Activated CD8-positive, alpha-beta T cell treated with anti-CD3 and anti-CD28 coated beads, Interleukin-2, amount 10 ng/mL, durations not matched to agents 7 days and 5 days (primary cell): Measurements from ENCODE around the gene KLHL40. TPM values are rescaled to one million over a fixed set of nuclear protein-coding genes. Genes with fewer than 3 reads are reported as not detected.
A peak's percentile ranks its signal among the peaks of the same experiment; 100 is the strongest.

Experiments used
- ATAC-seq: fragments of 150-1000 bp; cut with Tn5 transposase; one replicate; pipeline ENCODE4 v1.10.0; 2021; ENCODE audit warnings: moderate library complexity
- CTCF ChIA-PET: fragments of 350-600 bp; sonication (Branson Sonifier 250); formaldehyde crosslinking; loops from one replicate; lab custom pipeline; 2021; ENCODE audit warnings: antibody characterized with exemption; lab: Charles Lee
- POLR2A ChIA-PET: fragments of 350-600 bp; sonication (Branson Sonifier 250); formaldehyde crosslinking; loops from one replicate; lab custom pipeline; 2021; ENCODE audit warnings: antibody characterized with exemption; lab: Charles Lee
- DNase-seq: peaks from one replicate; pipeline ENCODE4 v3.0.0-alpha.2; 2020
- H3K27ac Mint-ChIP-seq: one replicate; pipeline ENCODE4 v1.8.0; 2021; ENCODE audit warnings: mild to moderate bottlenecking, mixed read lengths
- H3K27me3 Mint-ChIP-seq: one replicate; pipeline ENCODE4 v1.8.0; 2021; ENCODE audit warnings: low read depth, mixed read lengths
- H3K36me3 Mint-ChIP-seq: one replicate; pipeline ENCODE4 v1.8.0; 2021; ENCODE audit warnings: low read depth, mixed read lengths
- H3K4me1 Mint-ChIP-seq: one replicate; pipeline ENCODE4 v1.8.0; 2021; ENCODE audit warnings: low read depth, mixed read lengths
- H3K4me3 Mint-ChIP-seq: one replicate; pipeline ENCODE4 v1.8.0; 2021; ENCODE audit warnings: mild to moderate bottlenecking, mixed read lengths
- H3K9me3 Mint-ChIP-seq: one replicate; pipeline ENCODE4 v1.8.0; 2022; ENCODE audit warnings: mixed read lengths; ENCODE audit not compliant: insufficient read depth
- total RNA-seq, 2 experiments: library from RNA; stranded (reverse); gene quantifications; one replicate each; pipeline ENCODE4 v1.2.3, GENCODE V29; 2021

The KLHL40 gene
- total RNA-seq = not detected

GRCh38 chr3:42685363-42685881 lies at the start of gene KLHL40:
KLHL40 (plus strand) TSS chr3:42685537; CDS start chr3:42685619, 82 bp downstream.
- H3K4me1 Mint-ChIP-seq = peaks cover 5% of the 10 kb centered on the region
- no peaks in the 10 kb centered on the region for H3K36me3 Mint-ChIP-seq
- no peaks in the 10 kb centered on the region for H3K9me3 Mint-ChIP-seq
- H3K27ac Mint-ChIP-seq = no peak within 1 kb of the TSS
- H3K27me3 Mint-ChIP-seq = peaks cover 17% of the 10 kb centered on the region
- ATAC-seq = no peak
- CTCF ChIA-PET = no interaction called here
- DNase-seq = no peak
- POLR2A ChIA-PET = no interaction called here
- no peak within 1 kb of the TSS for H3K4me3 Mint-ChIP-seq

GRCh38 chr3:42637001-42637400 lies 48.3 kb upstream of the KLHL40 start:
- Mint-ChIP-seq H3K4me3 (no peak overlapping the region), H3K36me3 (peaks cover 31% of the 10 kb centered on the region), H3K9me3 (no peaks in the 10 kb centered on the region), H3K27ac (no peak overlapping the region), H3K27me3 (no peaks in the 10 kb centered on the region), H3K4me1 (peaks cover 7% of the 10 kb centered on the region)
- ATAC-seq (no peak), DNase-seq (no peak)
- CTCF ChIA-PET = interaction anchor here (0.8 to 2.7 kb wide), 12 partner anchors 13 to 136 kb away, joined by 3 to 21 read pairs (median 4); partner anchors contain the start of genes NKTR and SEC22C
- POLR2A ChIA-PET = interaction anchor here (1.5 kb wide), 1 partner anchor 36 kb away, joined by 5 read pairs; the partner anchor contains the start of gene NKTR

- ChIA-PET CTCF (interaction anchor here (2.5 kb wide), 2 partner anchors 28 to 56 kb away, joined by 9 to 21 read pairs; partner anchors contain the start of gene SEC22C), POLR2A (interaction anchor here (1.5 kb wide), 1 partner anchor 38 kb away, joined by 5 read pairs; the partner anchor contains the start of gene NKTR)
- Mint-ChIP-seq H3K4me3 (no peak overlapping the region), H3K9me3 (no peaks in the 10 kb centered on the region), H3K27ac (no peak overlapping the region), H3K4me1 (peaks cover 7% of the 10 kb centered on the region), H3K27me3 (no peaks in the 10 kb centered on the region), H3K36me3 (peaks cover 36% of the 10 kb centered on the region)
- ATAC-seq (peak; percentile 82), DNase-seq (peak; percentile 62)
Observed at GRCh38 chr3:42638339-42638842, 46.9 kb upstream of the KLHL40 start.

GRCh38 chr3:42639192-42639591 lies 46.1 kb upstream of the KLHL40 start:
- Mint-ChIP-seq H3K27ac (no peak overlapping the region), H3K9me3 (no peaks in the 10 kb centered on the region), H3K36me3 (peaks cover 34% of the 10 kb centered on the region), H3K4me3 (no peak overlapping the region), H3K4me1 (peaks cover 7% of the 10 kb centered on the region), H3K27me3 (no peaks in the 10 kb centered on the region)
- ChIA-PET POLR2A (interaction anchor here (0.7 kb wide), 1 partner anchor 49 kb away, joined by 3 read pairs; no protein-coding TSS in a partner anchor), CTCF (no interaction called here)
- DNase-seq (no peak), ATAC-seq (no peak)

- H3K36me3 Mint-ChIP-seq = peaks cover 39% of the 10 kb centered on the region
- no peak overlapping the region for H3K4me3 Mint-ChIP-seq
- CTCF ChIA-PET = no interaction called here
- POLR2A ChIA-PET = no interaction called here
- no peak for DNase-seq
- no peak for ATAC-seq
- peaks cover 6% of the 10 kb centered on the region for H3K4me1 Mint-ChIP-seq
- H3K9me3 Mint-ChIP-seq = no peaks in the 10 kb centered on the region
- no peaks in the 10 kb centered on the region for H3K27me3 Mint-ChIP-seq
- H3K27ac Mint-ChIP-seq = no peak overlapping the region
Observed at GRCh38 chr3:42640129-42640528, 45.2 kb upstream of the KLHL40 start.

GRCh38 chr3:42640771-42641370 lies 44.5 kb upstream of the KLHL40 start:
- Mint-ChIP-seq H3K27ac (peak overlapping the region; percentile 45), H3K4me3 (no peak overlapping the region), H3K36me3 (peaks cover 40% of the 10 kb centered on the region), H3K27me3 (no peaks in the 10 kb centered on the region), H3K9me3 (no peaks in the 10 kb centered on the region), H3K4me1 (peaks cover 6% of the 10 kb centered on the region)
- POLR2A ChIA-PET = interaction anchor here (0.9 to 1.9 kb wide), 2 partner anchors 11 to 51 kb away, joined by 3 to 7 read pairs; partner anchors contain the start of gene SS18L2
- no peak for ATAC-seq
- DNase-seq = peak; percentile 19
- CTCF ChIA-PET = no interaction called here

GRCh38 chr3:42647821-42648459 lies 37.4 kb upstream of the KLHL40 start:
- H3K4me3 Mint-ChIP-seq = no peak overlapping the region
- peaks cover 38% of the 10 kb centered on the region for H3K36me3 Mint-ChIP-seq
- H3K27ac Mint-ChIP-seq = no peak overlapping the region
- H3K4me1 Mint-ChIP-seq = peaks cover 17% of the 10 kb centered on the region
- ATAC-seq (no peak), DNase-seq (peak; percentile 11)
- ChIA-PET POLR2A (no interaction called here), CTCF (interaction anchor here (1.4 to 1.5 kb wide), 3 partner anchors 12 to 96 kb away, joined by 3 to 4 read pairs (median 3); no protein-coding TSS in a partner anchor)
- H3K27me3 Mint-ChIP-seq = no peaks in the 10 kb centered on the region
- H3K9me3 Mint-ChIP-seq = no peaks in the 10 kb centered on the region

GRCh38 chr3:42649006-42649405 lies 36.3 kb upstream of the KLHL40 start:
- H3K27me3 Mint-ChIP-seq = peaks cover 2% of the 10 kb centered on the region
- no peak for ATAC-seq
- ChIA-PET CTCF (interaction anchor here (1.4 to 1.5 kb wide), 2 partner anchors 12 to 13 kb away, joined by 3 read pairs; no protein-coding TSS in a partner anchor), POLR2A (no interaction called here)
- peaks cover 28% of the 10 kb centered on the region for H3K4me1 Mint-ChIP-seq
- H3K27ac Mint-ChIP-seq = no peak overlapping the region
- peaks cover 28% of the 10 kb centered on the region for H3K36me3 Mint-ChIP-seq
- no peaks in the 10 kb centered on the region for H3K9me3 Mint-ChIP-seq
- H3K4me3 Mint-ChIP-seq = no peak overlapping the region
- DNase-seq = no peak

GRCh38 chr3:42649783-42650182 lies 35.6 kb upstream of the KLHL40 start:
- Mint-ChIP-seq H3K9me3 (no peaks in the 10 kb centered on the region), H3K36me3 (peaks cover 23% of the 10 kb centered on the region), H3K4me3 (no peak overlapping the region), H3K27ac (peak overlapping the region; percentile 36), H3K4me1 (peaks cover 28% of the 10 kb centered on the region), H3K27me3 (peaks cover 2% of the 10 kb centered on the region)
- POLR2A ChIA-PET = no interaction called here
- ATAC-seq = no peak
- DNase-seq = peak; percentile 15
- CTCF ChIA-PET = interaction anchor here (0.7 kb wide), 1 partner anchor 126 kb away, joined by 3 read pairs; no protein-coding TSS in a partner anchor

- no peaks in the 10 kb centered on the region for H3K9me3 Mint-ChIP-seq
- H3K27ac Mint-ChIP-seq = peak overlapping the region; percentile 51
- POLR2A ChIA-PET = interaction anchor here (0.6 to 2.4 kb wide), 2 partner anchors 10 to 46 kb away, joined by 4 to 7 read pairs; no protein-coding TSS in a partner anchor
- no peak overlapping the region for H3K4me3 Mint-ChIP-seq
- H3K4me1 Mint-ChIP-seq = peaks cover 28% of the 10 kb centered on the region
- peaks cover 2% of the 10 kb centered on the region for H3K27me3 Mint-ChIP-seq
- ATAC-seq (no peak), DNase-seq (peak; percentile 18)
- CTCF ChIA-PET = interaction anchor here (0.9 to 2.5 kb wide), 5 partner anchors 15 to 188 kb away, joined by 4 to 11 read pairs (median 4); partner anchors contain the start of gene SEC22C
- peaks cover 14% of the 10 kb centered on the region for H3K36me3 Mint-ChIP-seq
Observed at GRCh38 chr3:42651248-42652091, 33.9 kb upstream of the KLHL40 start.

GRCh38 chr3:42652251-42652610 lies 33.1 kb upstream of the KLHL40 start:
- ChIA-PET POLR2A (interaction anchor here (0.6 to 2.4 kb wide), 2 partner anchors 10 to 46 kb away, joined by 4 to 7 read pairs; no protein-coding TSS in a partner anchor), CTCF (interaction anchor here (0.9 to 2.5 kb wide), 5 partner anchors 15 to 187 kb away, joined by 4 to 11 read pairs (median 4); partner anchors contain the start of gene SEC22C)
- Mint-ChIP-seq H3K4me1 (peaks cover 23% of the 10 kb centered on the region), H3K9me3 (no peaks in the 10 kb centered on the region), H3K4me3 (no peak overlapping the region), H3K27ac (peak overlapping the region; percentile 18), H3K36me3 (peaks cover 9% of the 10 kb centered on the region), H3K27me3 (peaks cover 2% of the 10 kb centered on the region)
- DNase-seq (no peak), ATAC-seq (peak; percentile 4)
